HG02973 (cell line): ENCODE results near the gene RARA.

ENCODE experiments used
- ATAC-seq: cut with Tn5 transposase; IDR thresholded peaks from one replicate; pipeline ENCODE4 v1.9.1; 2021; ENCODE audit warnings: moderate library complexity; ENCODE audit not compliant: unreplicated experiment

The RARA gene

GRCh38 chr17:40309031-40309948, at the start of gene RARA:
RARA (plus strand) TSS chr17:40309180; CDS start chr17:40331219, 22,039 bp downstream.
- ATAC-seq, result no peak

DNA sequence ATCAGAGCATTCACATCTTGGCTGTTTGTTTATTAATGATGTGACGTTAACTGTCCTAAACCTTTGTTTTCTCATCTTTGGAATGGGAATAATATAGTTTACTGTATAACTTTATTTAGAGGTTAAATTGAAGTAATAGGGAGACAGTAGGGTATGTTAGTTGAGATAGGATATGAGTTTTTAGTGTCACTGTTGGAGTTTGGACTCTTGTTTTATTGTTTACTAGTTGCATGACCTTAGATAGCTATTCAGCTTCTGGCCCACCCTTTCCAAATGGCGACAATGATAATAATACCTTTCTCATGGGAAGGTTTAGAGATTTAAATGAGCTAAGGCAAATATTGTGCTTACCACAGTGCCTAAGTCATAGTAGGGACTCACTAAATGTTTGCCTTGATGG, 49.5 kb upstream of the RARA start:
- no peak for ATAC-seq

GRCh38 chr17:40260528-40260927, 48.5 kb upstream of the RARA start:
- ATAC-seq, result no peak

DNA sequence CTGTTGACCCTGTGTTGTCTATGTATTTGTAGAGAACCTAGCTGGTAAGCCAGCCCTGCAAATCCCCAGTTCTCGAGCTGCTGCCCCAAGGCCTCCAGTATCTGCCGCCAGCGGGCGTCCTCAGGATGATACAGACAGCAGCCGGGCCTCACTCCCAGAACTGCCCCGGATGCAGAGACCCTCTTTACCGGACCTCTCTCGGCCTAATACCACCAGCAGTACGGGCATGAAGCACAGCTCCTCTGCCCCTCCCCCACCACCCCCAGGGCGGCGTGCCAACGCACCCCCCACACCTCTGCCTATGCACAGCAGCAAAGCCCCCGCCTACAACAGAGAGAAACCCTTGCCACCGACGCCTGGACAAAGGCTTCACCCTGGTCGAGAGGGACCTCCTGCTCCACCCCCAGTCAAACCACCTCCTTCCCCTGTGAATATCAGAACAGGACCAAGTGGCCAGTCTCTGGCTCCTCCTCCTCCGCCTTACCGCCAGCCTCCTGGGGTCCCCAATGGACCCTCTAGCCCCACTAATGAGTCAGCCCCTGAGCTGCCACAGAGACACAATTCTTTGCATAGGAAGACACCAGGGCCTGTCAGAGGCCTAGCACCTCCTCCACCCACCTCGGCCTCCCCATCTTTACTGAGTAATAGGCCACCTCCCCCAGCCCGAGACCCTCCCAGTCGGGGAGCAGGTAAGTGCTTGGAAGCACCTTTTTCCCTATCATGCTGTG, 44.4 kb upstream of the RARA start:
- ATAC-seq, result no peak

DNA sequence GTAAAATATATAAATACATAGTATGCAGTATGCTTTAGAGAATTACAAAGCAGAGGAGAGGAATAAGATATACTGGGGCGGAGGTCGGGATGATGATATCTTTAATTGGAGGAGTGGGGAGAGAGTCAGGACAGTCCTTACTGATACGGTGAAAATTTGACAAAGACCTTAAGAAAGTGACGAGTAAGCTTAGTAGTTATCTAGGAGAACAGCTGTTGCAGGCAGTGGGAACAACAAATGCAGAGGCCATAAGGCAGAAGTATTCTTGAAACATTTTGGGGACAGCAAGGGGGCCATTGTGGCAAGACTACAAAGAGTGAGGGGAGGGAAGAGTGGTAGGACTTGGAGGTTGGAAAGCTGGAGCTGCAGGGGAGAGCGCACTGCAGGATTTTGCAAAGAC, 43.6 kb upstream of the RARA start:
- no peak for ATAC-seq

DNA sequence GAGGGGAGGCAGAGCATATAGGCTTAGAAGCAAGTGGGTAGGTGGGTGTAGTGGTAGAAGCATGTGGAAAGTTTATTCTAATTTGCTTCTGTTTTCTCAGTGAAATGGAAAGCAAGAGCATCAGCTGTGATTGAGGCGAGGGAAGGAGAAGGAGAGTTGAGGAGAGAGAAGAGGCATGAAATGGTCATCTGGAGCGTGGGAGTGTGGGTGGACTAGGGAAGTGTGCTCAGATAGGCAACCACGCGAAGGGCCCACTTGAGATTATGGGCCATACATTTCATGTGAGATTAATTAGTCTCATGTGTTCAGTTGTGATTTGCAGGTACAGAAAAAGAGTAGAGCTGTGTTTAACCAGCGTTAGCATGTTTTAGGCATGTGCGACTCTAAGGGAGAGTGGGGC, 42.1 kb upstream of the RARA start:
- no peak for ATAC-seq

DNA sequence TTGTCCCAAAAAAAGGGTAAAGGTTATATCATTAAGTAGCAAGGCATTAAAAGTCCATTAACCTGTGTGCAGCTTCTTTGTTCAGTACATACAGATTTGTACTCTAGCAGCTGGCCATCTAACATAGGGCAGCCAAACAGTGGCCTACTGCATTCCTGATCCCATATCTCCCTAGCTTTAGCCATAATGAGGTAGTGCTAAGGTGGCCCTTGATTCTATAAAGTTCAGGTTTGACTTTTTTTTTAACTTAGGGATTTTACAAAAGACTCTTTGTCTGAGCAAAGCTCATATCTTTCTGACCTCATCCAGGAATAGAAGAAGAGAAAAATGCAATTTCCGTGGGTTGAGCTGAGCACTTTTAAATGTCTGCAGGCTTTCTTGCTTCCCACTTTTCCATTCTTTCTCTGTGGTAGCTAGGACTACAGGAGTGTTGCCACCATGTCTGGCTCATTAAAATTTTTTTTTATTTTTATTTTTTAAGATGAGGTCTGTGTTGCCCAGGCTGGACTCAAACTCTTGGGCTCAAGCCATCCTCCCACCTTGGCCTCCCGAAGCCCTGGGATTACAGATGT, 40.8 kb upstream of the RARA start:
- no peak for ATAC-seq

DNA sequence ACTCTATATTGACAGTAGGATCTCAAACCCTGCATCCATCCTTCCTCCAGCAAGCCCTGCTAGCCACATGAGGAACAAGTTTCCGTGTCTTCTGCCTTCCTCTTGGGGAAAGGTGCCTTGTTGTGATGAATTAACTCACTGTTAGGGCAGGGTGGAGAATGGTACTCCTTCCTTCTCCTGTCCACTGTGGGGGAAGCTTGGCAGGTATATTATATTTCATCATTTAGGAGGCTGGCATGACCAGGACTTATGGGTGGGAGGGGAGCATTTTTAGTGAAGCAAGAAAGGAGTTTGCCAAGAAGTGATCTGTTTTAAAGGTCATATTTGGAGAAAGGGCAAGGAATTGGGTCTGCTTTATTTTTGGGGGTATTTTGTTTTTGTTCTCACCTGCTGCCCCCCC, 30.6 kb upstream of the RARA start:
- ATAC-seq, result no peak

DNA sequence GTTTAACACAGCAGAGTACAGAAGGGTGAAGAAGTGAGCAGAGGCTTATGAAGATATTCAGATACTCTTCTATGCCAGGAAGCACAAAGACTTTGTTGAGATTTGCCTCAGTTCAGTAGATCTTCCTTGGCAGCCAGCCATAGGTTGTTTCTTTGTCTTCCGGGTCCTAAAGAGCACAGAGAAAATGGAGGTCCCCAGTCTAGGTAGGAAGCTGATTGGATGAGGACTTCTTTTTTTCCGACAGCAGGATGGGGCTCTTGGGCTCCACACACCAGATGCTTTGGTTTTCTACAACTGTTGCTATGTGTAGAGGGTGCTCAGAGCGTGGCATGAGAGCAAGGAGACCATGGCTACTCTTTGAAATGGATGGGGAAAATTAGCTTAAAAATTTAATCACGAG, 29.6 kb upstream of the RARA start:
- no peak for ATAC-seq

GRCh38 chr17:40281663-40282062, 27.3 kb upstream of the RARA start:
- no peak for ATAC-seq

- no peak for ATAC-seq
Measured at GRCh38 chr17:40283662-40284061, 25.3 kb upstream of the RARA start.

- ATAC-seq, result no peak
Measured at GRCh38 chr17:40284085-40284713, 24.8 kb upstream of the RARA start.

GRCh38 chr17:40286473-40286872, 22.5 kb upstream of the RARA start:
- ATAC-seq, result no peak

GRCh38 chr17:40287159-40287493, 21.9 kb upstream of the RARA start:
- no peak for ATAC-seq

DNA sequence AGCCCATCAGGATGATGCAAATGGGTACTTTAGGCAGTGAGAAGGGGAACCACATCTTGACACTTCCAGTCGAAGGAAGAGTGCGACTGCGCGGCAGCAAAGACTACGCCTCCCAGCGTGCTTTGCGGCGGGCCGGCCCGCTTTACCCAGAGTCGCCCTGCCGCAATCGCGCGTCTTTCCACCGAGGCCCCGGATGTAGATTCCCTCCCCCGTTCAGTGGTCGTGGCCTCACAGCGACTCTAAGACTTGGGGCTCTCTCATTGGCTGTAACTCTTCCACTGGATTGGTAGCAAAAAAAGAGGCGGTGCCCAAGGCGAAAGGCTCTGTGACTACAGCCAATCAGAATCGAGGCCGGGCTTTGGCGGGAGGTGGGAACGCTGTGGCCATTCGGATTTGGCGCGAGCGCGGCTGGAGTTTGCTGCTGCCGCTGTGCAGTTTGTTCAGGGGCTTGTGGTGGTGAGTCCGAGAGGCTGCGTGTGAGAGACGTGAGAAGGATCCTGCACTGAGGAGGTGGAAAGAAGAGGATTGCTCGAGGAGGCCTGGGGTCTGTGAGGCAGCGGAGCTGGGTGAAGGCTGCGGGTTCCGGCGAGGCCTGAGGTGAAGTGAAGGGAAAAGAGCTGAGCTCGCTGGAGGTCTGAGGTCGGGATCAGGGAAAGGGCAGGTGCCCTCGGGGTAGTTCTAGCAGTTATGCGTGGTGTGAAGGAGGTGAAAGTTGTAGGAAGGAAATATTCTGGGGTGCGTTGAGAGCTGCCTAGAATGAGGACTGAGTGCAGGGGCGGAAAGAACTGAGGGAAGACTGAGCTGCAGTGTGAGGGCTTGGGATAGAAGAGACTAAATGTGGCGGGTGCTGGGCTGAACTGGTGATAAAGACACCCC, 21.2 kb upstream of the RARA start, which contains the start of gene CDC6:
CDC6 (plus strand) TSS at position 386 of the 876 bp plus-strand sequence. CDS start 1,542 bp downstream, outside the sequence.
- peak; percentile 82 for ATAC-seq

DNA sequence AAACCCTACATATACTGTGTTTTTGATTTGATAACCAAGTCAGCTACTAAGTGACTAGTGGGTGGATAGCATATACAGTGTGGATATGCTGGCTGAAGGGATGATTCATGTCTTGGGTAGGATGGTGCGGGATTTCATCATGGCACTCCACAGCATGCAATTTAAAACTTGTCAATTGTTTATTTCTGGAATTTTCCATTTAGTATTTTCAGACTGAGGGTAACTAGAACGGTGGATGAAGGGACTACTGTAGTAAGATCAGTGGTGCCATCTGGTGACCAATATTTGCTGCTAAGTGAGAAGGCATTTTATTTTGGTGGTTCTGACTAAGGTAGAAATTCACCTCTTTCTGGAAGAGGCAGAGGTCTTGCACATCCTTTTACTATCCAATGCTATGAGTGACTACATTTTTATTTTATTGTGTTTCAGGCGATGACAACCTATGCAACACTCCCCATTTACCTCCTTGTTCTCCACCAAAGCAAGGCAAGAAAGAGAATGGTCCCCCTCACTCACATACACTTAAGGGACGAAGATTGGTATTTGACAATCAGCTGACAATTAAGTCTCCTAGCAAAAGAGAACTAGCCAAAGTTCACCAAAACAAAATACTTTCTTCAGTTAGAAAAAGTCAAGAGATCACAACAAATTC, 18.2 kb upstream of the RARA start:
- no peak for ATAC-seq

- ATAC-seq, result no peak
Measured at GRCh38 chr17:40291281-40291664, 17.7 kb upstream of the RARA start.

GRCh38 chr17:40293363-40293762, 15.6 kb upstream of the RARA start:
- ATAC-seq, result no peak

DNA sequence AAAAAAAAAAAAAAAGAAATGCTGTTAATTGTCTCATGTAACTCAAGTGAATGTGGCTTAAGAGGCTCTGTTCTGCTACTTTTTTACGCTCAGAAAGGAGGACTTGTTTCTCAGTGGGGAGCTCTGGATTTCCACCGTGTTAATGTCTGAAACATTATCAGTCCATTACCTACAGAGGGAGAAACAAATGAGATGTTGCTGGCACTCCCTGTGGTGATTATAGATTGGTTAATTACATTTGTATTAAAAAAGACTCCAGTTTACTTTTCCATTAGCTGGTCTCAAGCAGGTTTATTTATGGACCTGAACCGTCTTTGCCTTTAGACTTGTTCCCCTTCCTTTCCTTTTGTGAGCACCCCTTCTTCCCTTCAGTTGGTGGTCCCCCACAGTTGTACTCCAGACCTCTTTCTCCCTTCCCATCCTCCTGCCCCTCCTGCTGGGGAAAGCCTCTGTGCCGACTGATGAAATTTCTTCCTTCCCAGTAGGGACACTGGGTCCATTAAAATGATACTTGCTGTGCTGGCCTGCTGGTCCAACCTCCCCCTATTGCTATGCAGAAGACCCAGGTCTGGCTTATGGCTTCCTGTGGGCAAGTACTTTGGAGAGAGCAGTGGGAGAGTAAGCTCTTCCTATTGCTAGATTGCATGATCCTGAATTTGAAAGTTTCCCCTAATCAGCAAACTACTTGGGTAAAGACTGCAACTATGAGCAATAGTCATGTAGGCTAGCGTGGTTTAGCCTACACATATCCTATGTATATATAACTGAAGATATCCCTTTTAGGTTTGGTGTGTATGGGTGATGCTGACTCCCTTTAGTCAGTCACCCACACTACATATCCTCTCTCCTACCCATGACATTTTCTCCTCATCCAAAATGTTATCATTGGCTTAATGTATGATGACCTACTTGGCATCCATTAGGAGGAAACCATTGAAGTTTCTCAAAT, 13.2 kb upstream of the RARA start:
- no peak for ATAC-seq
